SK-N-MC (cell line): ENCODE data around the gene JOSD2.

ENCODE experiments used
- EZH2 ChIP-seq: fragments of 200-600 bp; sonication (generic); IDR thresholded peaks from one replicate; pipeline ENCODE4 v1.6.1; 2017; ENCODE audit warnings: antibody characterized with exemption
- POLR2AphosphoS5 ChIP-seq: IDR thresholded peaks from 2 replicates; pipeline ENCODE4 v1.6.1; 2012; ENCODE audit warnings: mild to moderate bottlenecking, low read depth, low read length, borderline replicate concordance

DNA sequence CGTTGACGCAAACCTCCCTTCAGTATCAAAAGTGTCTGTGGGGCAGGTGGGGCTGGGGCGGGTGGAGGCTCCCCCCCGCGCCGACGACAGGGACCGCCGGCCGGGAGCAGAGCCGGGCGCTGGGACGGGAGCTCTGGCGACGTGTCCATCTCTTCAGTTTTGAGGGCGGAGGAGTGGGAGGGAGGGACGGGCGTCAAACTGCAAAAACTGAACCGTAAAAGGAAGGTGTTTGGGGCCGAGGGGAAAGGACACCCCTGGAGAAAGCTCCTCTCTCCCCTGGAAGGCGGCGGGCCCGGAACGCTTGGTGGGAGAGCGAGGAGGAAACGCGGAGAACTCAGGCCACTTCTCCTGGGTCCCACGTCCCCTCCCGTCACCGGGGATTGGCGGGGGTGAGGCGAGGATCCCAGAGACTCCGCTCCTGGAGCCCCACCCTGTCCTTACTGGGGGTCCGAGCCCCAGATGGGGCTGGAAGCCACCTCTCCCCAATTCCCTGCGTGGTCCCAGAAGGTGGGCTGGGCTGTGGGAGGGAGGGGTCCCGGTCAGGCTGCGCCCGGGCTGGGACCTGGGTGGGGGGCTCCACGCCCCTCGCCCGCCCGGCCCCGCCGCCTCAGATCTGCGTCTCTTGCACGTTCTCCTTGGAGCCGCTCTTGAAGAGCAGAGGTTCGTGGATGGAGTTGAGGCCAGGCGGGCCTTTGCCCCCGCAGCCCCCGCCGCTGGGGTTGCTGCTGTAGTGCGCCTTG is 6.1 kb upstream of the JOSD2 start:
- no peak for TF ChIP-seq EZH2
- no peak for TF ChIP-seq POLR2AphosphoS5
